Keratinocyte (primary cell): ENCODE data around the gene NOX5.

ENCODE experiments used
- EZH2 ChIP-seq: IDR thresholded peaks from one replicate; pipeline ENCODE4 v1.6.1; 2012; ENCODE audit warnings: inconsistent platforms, mild to moderate bottlenecking, low read length, moderate library complexity
- TF ChIP-seq, protein P1 (sequence below), 3 experiments: IDR thresholded peaks in 1 of 3; conservative IDR thresholded peaks in 1 of 3; optimal IDR thresholded peaks in 1 of 3; 2 replicates in 2 of 3; 3 replicates in 1 of 3; pipeline versions ENCODE3 to v1.5.1; 2011; ENCODE audit warnings: low read length in 3 of 3, mild to moderate bottlenecking in 3 of 3, moderate library complexity in 2 of 3, control low read depth in 1 of 3, inconsistent platforms in 1 of 3; ENCODE audit not compliant: insufficient read depth in 2 of 3; ENCODE audit errors: extremely low read depth in 1 of 3

DNA sequence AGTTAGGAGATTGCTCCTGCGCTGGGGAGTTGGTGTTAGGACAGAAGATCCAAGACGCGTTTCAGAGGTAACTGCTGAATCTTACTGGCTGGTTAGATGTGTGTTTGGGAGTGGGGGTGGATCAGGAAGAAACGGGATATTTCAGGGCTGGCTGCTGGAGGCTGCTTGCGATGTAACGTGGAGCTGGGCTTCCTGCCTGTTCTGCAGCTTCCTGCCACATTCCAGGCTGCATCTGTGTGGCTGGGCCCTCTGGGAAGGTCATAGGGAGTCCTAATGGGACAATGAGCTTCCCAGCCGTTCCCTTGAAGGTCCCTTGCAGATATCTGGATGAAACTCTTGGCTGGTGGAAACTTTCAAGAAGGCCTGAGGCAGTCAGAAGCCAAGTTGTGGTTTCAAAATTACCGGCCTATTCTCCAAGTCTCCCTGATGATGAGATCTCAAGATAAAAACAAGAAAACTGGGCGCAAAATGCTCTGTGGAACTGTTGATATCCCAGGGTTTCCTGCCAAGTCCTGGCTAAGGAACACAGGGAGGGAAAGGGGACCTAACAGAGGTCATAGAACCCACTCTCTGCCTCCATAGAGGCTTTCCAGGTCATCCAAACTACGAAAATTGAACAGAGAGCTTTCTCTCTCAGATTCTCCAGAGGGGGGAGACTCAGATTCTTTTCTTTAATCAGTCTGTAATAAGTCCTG, 67.0 kb downstream of the NOX5 start:
- TF ChIP-seq, protein P1, sequence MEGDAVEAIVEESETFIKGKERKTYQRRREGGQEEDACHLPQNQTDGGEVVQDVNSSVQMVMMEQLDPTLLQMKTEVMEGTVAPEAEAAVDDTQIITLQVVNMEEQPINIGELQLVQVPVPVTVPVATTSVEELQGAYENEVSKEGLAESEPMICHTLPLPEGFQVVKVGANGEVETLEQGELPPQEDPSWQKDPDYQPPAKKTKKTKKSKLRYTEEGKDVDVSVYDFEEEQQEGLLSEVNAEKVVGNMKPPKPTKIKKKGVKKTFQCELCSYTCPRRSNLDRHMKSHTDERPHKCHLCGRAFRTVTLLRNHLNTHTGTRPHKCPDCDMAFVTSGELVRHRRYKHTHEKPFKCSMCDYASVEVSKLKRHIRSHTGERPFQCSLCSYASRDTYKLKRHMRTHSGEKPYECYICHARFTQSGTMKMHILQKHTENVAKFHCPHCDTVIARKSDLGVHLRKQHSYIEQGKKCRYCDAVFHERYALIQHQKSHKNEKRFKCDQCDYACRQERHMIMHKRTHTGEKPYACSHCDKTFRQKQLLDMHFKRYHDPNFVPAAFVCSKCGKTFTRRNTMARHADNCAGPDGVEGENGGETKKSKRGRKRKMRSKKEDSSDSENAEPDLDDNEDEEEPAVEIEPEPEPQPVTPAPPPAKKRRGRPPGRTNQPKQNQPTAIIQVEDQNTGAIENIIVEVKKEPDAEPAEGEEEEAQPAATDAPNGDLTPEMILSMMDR (optimal IDR thresholded peaks at IDR 0.05 in 1 of 3, IDR thresholded peaks at IDR 0.05 in 1 of 3, conservative IDR thresholded peaks at IDR 0.05 in 1 of 3; ENCODE audit: extremely low read depth in 1 of 3, insufficient read depth in 2 of 3, low read length in 3 of 3), result no peak
- no peak for TF ChIP-seq EZH2
